ENCODE measurements around the gene MRPS24.
"Not testable (repeated sequence)": the region's sequence is repeated elsewhere in the genome, so short reads cannot be mapped to it uniquely, and the experiment has no call there.

Gene MRPS24

GRCh38 chr7:43905209-43905946 is 36.1 kb upstream of the MRPS24 start:
- peak; percentile 30 for DNase-seq
- H3K27me3 ChIP-seq = no peaks in the 10 kb centered on the region; the same call in 1 of the 2 replicates
- H3K36me3 ChIP-seq = no peaks in the 10 kb centered on the region
- H3K9me3 ChIP-seq = no peaks in the 10 kb centered on the region
- peaks cover 11% of the 10 kb centered on the region for H3K4me1 ChIP-seq
- peak overlapping the region; percentile 83 for H3K4me3 ChIP-seq (ENCODE audit: low read depth, low read length)
- TF ChIP-seq CTCF (IDR thresholded peaks at IDR 0.05; ENCODE audit: low read depth, low read length) = no peak

- no peaks in the 10 kb centered on the region for H3K36me3 ChIP-seq
- H3K27me3 ChIP-seq = no peaks in the 10 kb centered on the region; the same call in 1 of the 2 replicates
- DNase-seq = no peak
- H3K4me1 ChIP-seq = peaks cover 11% of the 10 kb centered on the region
- no peak overlapping the region for H3K4me3 ChIP-seq (ENCODE audit: low read depth, low read length)
- no peaks in the 10 kb centered on the region for H3K9me3 ChIP-seq
- no peak for TF ChIP-seq CTCF (IDR thresholded peaks at IDR 0.05; ENCODE audit: low read depth, low read length)
These were observed 35.4 kb upstream of the MRPS24 start for GRCh38 chr7:43904533-43905208.

GRCh38 chr7:43902542-43903054 is 33.3 kb upstream of the MRPS24 start:
- peaks cover 11% of the 10 kb centered on the region for H3K4me1 ChIP-seq
- H3K4me3 ChIP-seq (ENCODE audit: low read depth, low read length) = no peak overlapping the region
- H3K27me3 ChIP-seq = no peaks in the 10 kb centered on the region; the same call in 1 of the 2 replicates
- no peak for TF ChIP-seq CTCF (IDR thresholded peaks at IDR 0.05; ENCODE audit: low read depth, low read length)
- H3K36me3 ChIP-seq = no peaks in the 10 kb centered on the region
- no peaks in the 10 kb centered on the region for H3K9me3 ChIP-seq
- DNase-seq = no peak

GRCh38 chr7:43898571-43898970 is 29.3 kb upstream of the MRPS24 start:
- not testable (repeated sequence) for H3K27me3 ChIP-seq; H3K9me3 ChIP-seq; H3K4me1 ChIP-seq; H3K36me3 ChIP-seq; DNase-seq; H3K4me3 ChIP-seq (ENCODE audit: low read depth, low read length)

GRCh38 chr7:43895847-43896415 is 26.6 kb upstream of the MRPS24 start:
- DNase-seq = no peak
- Histone ChIP-seq H3K4me1 (no peaks in the 10 kb centered on the region), H3K27me3 (no peaks in the 10 kb centered on the region), H3K36me3 (peaks cover 4% of the 10 kb centered on the region; the same call in 1 of the 2 replicates), H3K4me3 (ENCODE audit: low read depth, low read length) (no peak overlapping the region), H3K9me3 (no peaks in the 10 kb centered on the region)
- TF ChIP-seq CTCF (IDR thresholded peaks at IDR 0.05; ENCODE audit: low read depth, low read length) = no peak

- peaks cover 9% of the 10 kb centered on the region for H3K36me3 ChIP-seq
- no peak for TF ChIP-seq CTCF (IDR thresholded peaks at IDR 0.05; ENCODE audit: low read depth, low read length)
- H3K4me1 ChIP-seq = no peaks in the 10 kb centered on the region
- no peaks in the 10 kb centered on the region for H3K9me3 ChIP-seq
- DNase-seq = no peak
- no peaks in the 10 kb centered on the region for H3K27me3 ChIP-seq
- H3K4me3 ChIP-seq (ENCODE audit: low read depth, low read length) = no peak overlapping the region
These were observed 22.0 kb upstream of the MRPS24 start for GRCh38 chr7:43891069-43891955.

All from BE2C (cell line).